Loucy (cell line): ENCODE results near the gene CYS1.

ENCODE experiments used
- H2AFZ ChIP-seq: fragments of 200-600 bp; sonication (generic); 2 replicates; pipeline ENCODE4 v1.6.0; 2016; ENCODE audit warnings: antibody characterized with exemption, mild to moderate bottlenecking, low read length, moderate library complexity
- H3F3A ChIP-seq: fragments of 200-600 bp; 2 replicates; pipeline ENCODE4 v1.6.0; 2016; ENCODE audit warnings: antibody characterized with exemption, low read depth, mild to moderate bottlenecking
- H3K27me3 ChIP-seq: fragments of 200-600 bp; sonication (generic); 2 replicates; pipeline ENCODE4 v1.6.1; 2014; ENCODE audit warnings: low read length, mild to moderate bottlenecking; ENCODE audit not compliant: insufficient read depth, poor library complexity, severe bottlenecking
- H3K36me3 ChIP-seq: fragments of 200-600 bp; sonication (generic); 2 replicates; pipeline ENCODE4 v1.6.1; 2016; ENCODE audit warnings: low read length; ENCODE audit not compliant: insufficient read depth
- H3K4me1 ChIP-seq: fragments of 200-600 bp; sonication (generic); 2 replicates; pipeline ENCODE4 v1.5.1; 2014; ENCODE audit warnings: low read length, mild to moderate bottlenecking; ENCODE audit not compliant: insufficient read depth, poor library complexity, severe bottlenecking
- H3K4me2 ChIP-seq: fragments of 200-600 bp; sonication (generic); 2 replicates; pipeline ENCODE4 v1.6.0; 2014; ENCODE audit warnings: antibody characterized with exemption, low read length, low read depth, mild to moderate bottlenecking; ENCODE audit not compliant: poor library complexity, severe bottlenecking
- H3K4me3 ChIP-seq: fragments of 200-600 bp; sonication (generic); 2 replicates; pipeline ENCODE4 v1.5.1; 2014; ENCODE audit warnings: low read length, mild to moderate bottlenecking, mixed read lengths; ENCODE audit not compliant: poor library complexity, severe bottlenecking
- H3K79me2 ChIP-seq: fragments of 200-600 bp; sonication (generic); 2 replicates; pipeline ENCODE4 v1.6.1; 2014; ENCODE audit warnings: low read length; ENCODE audit not compliant: insufficient read depth
- H3K9ac ChIP-seq: fragments of 200-600 bp; sonication (generic); 2 replicates; pipeline ENCODE4 v1.6.0; 2014; ENCODE audit warnings: mild to moderate bottlenecking, low read depth, low read length, moderate library complexity; ENCODE audit not compliant: poor library complexity, severe bottlenecking
- H3K9me2 ChIP-seq: fragments of 200-600 bp; sonication (generic); replicated peaks from 2 replicates; pipeline ENCODE4 v1.6.1; 2016; ENCODE audit warnings: low read depth, low read length, mixed read lengths
- H3K9me3 ChIP-seq: fragments of 200-600 bp; sonication (generic); 2 replicates; pipeline ENCODE4 v1.6.1; 2014; ENCODE audit warnings: mild to moderate bottlenecking, antibody characterized with exemption, low read length, low read depth; ENCODE audit not compliant: insufficient read depth
- H4K20me1 ChIP-seq: fragments of 200-600 bp; sonication (generic); 2 replicates; pipeline ENCODE4 v1.6.0; 2014; ENCODE audit warnings: antibody characterized with exemption, low read length, mild to moderate bottlenecking; ENCODE audit not compliant: insufficient read depth, poor library complexity, severe bottlenecking
- CTCF ChIP-seq: fragments of 200-600 bp; sonication (generic); conservative IDR thresholded peaks from 2 replicates; pipeline ENCODE4 v1.5.1; 2014; ENCODE audit warnings: mild to moderate bottlenecking, antibody characterized with exemption, low read length
- EZH2phosphoT487 ChIP-seq: fragments of 200-600 bp; IDR thresholded peaks from 2 replicates; pipeline ENCODE4 v1.6.1; 2018; ENCODE audit warnings: antibody characterized with exemption, mild to moderate bottlenecking, moderate library complexity, borderline replicate concordance

CYS1 gene

GRCh38 chr2:10039658-10040410 is 40.4 kb downstream of the CYS1 start:
- Histone ChIP-seq H3K79me2 (no peaks in the 10 kb centered on the region), H3K9me3 (no peaks in the 10 kb centered on the region), H3K36me3 (no peaks in the 10 kb centered on the region), H3F3A (no peaks in the 10 kb centered on the region), H3K4me1 (peaks cover 4% of the 10 kb centered on the region), H3K4me3 (no peak overlapping the region), H3K9me2 (no peaks in the 10 kb centered on the region), H3K9ac (no peak overlapping the region), H3K4me2 (no peak overlapping the region), H2AFZ (no peak overlapping the region), H4K20me1 (no peaks in the 10 kb centered on the region), H3K27me3 (no peaks in the 10 kb centered on the region)
- TF ChIP-seq EZH2phosphoT487 = no peak
- TF ChIP-seq CTCF = no peak

GRCh38 chr2:10038716-10039115 is 41.5 kb downstream of the CYS1 start:
- Histone ChIP-seq H3K36me3 (no peaks in the 10 kb centered on the region), H4K20me1 (no peaks in the 10 kb centered on the region), H3K9me2 (no peaks in the 10 kb centered on the region), H3K4me2 (no peak overlapping the region), H3K9ac (no peak overlapping the region), H3K4me1 (peaks cover 4% of the 10 kb centered on the region), H3K79me2 (no peaks in the 10 kb centered on the region), H2AFZ (no peak overlapping the region), H3K9me3 (no peaks in the 10 kb centered on the region), H3K27me3 (no peaks in the 10 kb centered on the region), H3F3A (no peaks in the 10 kb centered on the region), H3K4me3 (no peak overlapping the region)
- no peak for TF ChIP-seq CTCF
- no peak for TF ChIP-seq EZH2phosphoT487

- H3K27me3 ChIP-seq = no peaks in the 10 kb centered on the region
- no peaks in the 10 kb centered on the region for H3K36me3 ChIP-seq
- no peak overlapping the region for H3K4me3 ChIP-seq
- H3K9me2 ChIP-seq = no peaks in the 10 kb centered on the region
- no peaks in the 10 kb centered on the region for H3F3A ChIP-seq
- H3K4me2 ChIP-seq = no peak overlapping the region
- H3K9ac ChIP-seq = no peak overlapping the region
- TF ChIP-seq EZH2phosphoT487 (no peak), CTCF (no peak)
- no peaks in the 10 kb centered on the region for H4K20me1 ChIP-seq
- no peaks in the 10 kb centered on the region for H3K9me3 ChIP-seq
- H3K79me2 ChIP-seq = no peaks in the 10 kb centered on the region
- peaks cover 4% of the 10 kb centered on the region for H3K4me1 ChIP-seq
- H2AFZ ChIP-seq = no peak overlapping the region
Observed at GRCh38 chr2:10038123-10038522, 42.1 kb downstream of the CYS1 start.
